HCT116 (cell line): ENCODE measurements around the gene CA12. TPM values are rescaled to one million over a fixed set of nuclear protein-coding genes. Genes with fewer than 3 reads are reported as not detected.

Experiments
- ATAC-seq: fragments of 200-7000 bp; cut with Tn5 transposase; 2 replicates; pipeline ENCODE4 v1.9.1; 2020; ENCODE audit warnings: mild to moderate bottlenecking, moderate library complexity
- BruUV-seq: library from RNA; stranded (reverse); fragments of 400-500 nt; replicated peaks from 2 replicates; lab custom pipeline; 2021; lab: Mats Ljungman, UMichigan
- CTCF ChIA-PET: fragments of 300-600 bp; sonication (Branson Sonifier 250); formaldehyde crosslinking; loops from one replicate; lab custom pipeline; 2021; ENCODE audit warnings: antibody characterized with exemption; lab: Charles Lee
- POLR2A ChIA-PET: fragments of 300-600, 350-600 bp; sonication (Branson Sonifier 250); formaldehyde crosslinking; loops from one replicate; lab custom pipeline; 2021; ENCODE audit warnings: antibody characterized with exemption; lab: Charles Lee
- RAD21 ChIA-PET, 2 experiments: fragments of 300-600 bp; sonication (Branson Sonifier 250); formaldehyde crosslinking; loops; one replicate each; lab custom pipeline; 2023; ENCODE audit warnings: low total read pairs in 2 of 2; ENCODE audit not compliant: uncharacterized antibody in 2 of 2, unreplicated experiment in 2 of 2, low non-redundant PET in 1 of 2; lab: Charles Lee
- DNase-seq: peaks from one replicate; pipeline ENCODE4 v3.0.0-alpha.2; 2010; ENCODE audit warnings: low read depth, low spot score
- H2AFZ ChIP-seq: fragments of 200-600 bp; shearing (Covaris generic), sonication (generic); 2 replicates; pipeline ENCODE4 v1.6.1; 2017; ENCODE audit warnings: low read depth, mixed run types, mixed read lengths, antibody characterized with exemption, low read length; ENCODE audit not compliant: poor library complexity, severe bottlenecking
- H3K27ac ChIP-seq: 2 replicates; pipeline ENCODE4 v1.5.1; 2012; ENCODE audit warnings: low read depth, low read length
- H3K27me3 ChIP-seq: fragments of 200-600 bp; sonication (generic); 2 replicates; pipeline ENCODE4 v1.6.1; 2016; ENCODE audit warnings: mixed run types, low read length, mixed read lengths; ENCODE audit not compliant: insufficient read depth
- H3K36me3 ChIP-seq, 2 experiments: fragments of 200-500 bp in 1 of 2; fragments of 200-600 bp in 1 of 2; sonication (Bioruptor generic) in 1 of 2; sonication (generic) in 1 of 2; 2 replicates each; pipeline versions ENCODE4 v1.5.1 to v1.6.1; 2014 to 2016; ENCODE audit warnings: low read length in 2 of 2, inconsistent platforms in 1 of 2, mixed read lengths in 1 of 2, mixed run types in 1 of 2; ENCODE audit not compliant: insufficient read depth in 2 of 2, control insufficient read depth in 1 of 2
- H3K4me1 ChIP-seq, 2 experiments: fragments of 200-600 bp in 1 of 2; sonication (generic) in 1 of 2; 2 replicates each; pipeline versions ENCODE4 v1.5.1 to v1.6.1; 2012 to 2017; ENCODE audit warnings: low read length in 2 of 2, inconsistent platforms in 1 of 2, mild to moderate bottlenecking in 1 of 2, mixed read lengths in 1 of 2, mixed run types in 1 of 2, moderate library complexity in 1 of 2; ENCODE audit not compliant: insufficient read depth in 2 of 2, control insufficient read depth in 1 of 2
- H3K4me2 ChIP-seq: fragments of 200-600 bp; sonication (generic); 2 replicates; pipeline ENCODE4 v1.6.1; 2017; ENCODE audit warnings: mixed run types, low read length, mixed read lengths
- H3K4me3 ChIP-seq, 2 experiments: fragments of 200-600 bp in 1 of 2; sonication (generic) in 1 of 2; replicated peaks in 1 of 2; 2 replicates each; pipeline ENCODE4 v1.5.1; 2011 to 2016; ENCODE audit warnings: low read length in 2 of 2, control low read depth in 1 of 2, low read depth in 1 of 2, mild to moderate bottlenecking in 1 of 2, mixed read lengths in 1 of 2, mixed run types in 1 of 2
- H3K79me2 ChIP-seq: fragments of 200-600 bp; sonication (generic); 2 replicates; pipeline ENCODE4 v1.6.1; 2017; ENCODE audit warnings: mild to moderate bottlenecking, mixed run types, low read length, moderate library complexity, mixed read lengths; ENCODE audit not compliant: insufficient read depth
- H3K9ac ChIP-seq: fragments of 200-600 bp; sonication (generic); 2 replicates; pipeline ENCODE4 v1.6.1; 2016; ENCODE audit warnings: low read length, mixed read lengths
- H3K9me2 ChIP-seq: fragments of 200-600 bp; sonication (generic), shearing (Covaris generic); 2 replicates; pipeline ENCODE4 v1.6.1; 2017; ENCODE audit warnings: mixed run types, mild to moderate bottlenecking, moderate library complexity; ENCODE audit not compliant: insufficient read depth
- H3K9me3 ChIP-seq, 2 experiments: fragments of 200-500 bp in 1 of 2; fragments of 200-600 bp in 1 of 2; sonication (Bioruptor generic) in 1 of 2; sonication (generic) in 1 of 2; 2 replicates each; pipeline ENCODE4 v1.6.1; 2014 to 2017; ENCODE audit warnings: low read length in 2 of 2, mixed read lengths in 2 of 2, inconsistent platforms in 1 of 2, low read depth in 1 of 2, mild to moderate bottlenecking in 1 of 2, mixed run types in 1 of 2, moderate library complexity in 1 of 2; ENCODE audit not compliant: control insufficient read depth in 1 of 2, insufficient read depth in 1 of 2
- H4K20me1 ChIP-seq: fragments of 200-600 bp; sonication (generic), shearing (Covaris generic); 2 replicates; pipeline ENCODE4 v1.6.1; 2017; ENCODE audit warnings: mixed run types, mild to moderate bottlenecking, moderate library complexity; ENCODE audit not compliant: insufficient read depth
- CEBPB ChIP-seq: IDR thresholded peaks from 2 replicates; pipeline ENCODE4 v1.6.1; 2012; ENCODE audit warnings: low read depth
- EGR1 ChIP-seq: IDR thresholded peaks from 2 replicates; pipeline ENCODE4 v1.6.1; 2012; ENCODE audit warnings: low read depth
- ELF1 ChIP-seq: IDR thresholded peaks from 2 replicates; pipeline ENCODE4 v1.6.1; 2012; ENCODE audit warnings: low read depth, borderline replicate concordance
- EZH2phosphoT487 ChIP-seq: fragments of 200-600 bp; IDR thresholded peaks from 2 replicates; pipeline ENCODE4 v1.6.1; 2018; ENCODE audit warnings: antibody characterized with exemption, borderline replicate concordance
- JUND ChIP-seq: IDR thresholded peaks from 2 replicates; pipeline ENCODE4 v1.6.1; 2012
- MAX ChIP-seq: IDR thresholded peaks from 2 replicates; pipeline ENCODE4 v1.6.1; 2012
- POLR2A ChIP-seq: IDR thresholded peaks from 2 replicates; pipeline ENCODE4 v1.7.0; 2011; ENCODE audit warnings: borderline replicate concordance; ENCODE audit not compliant: insufficient read depth, insufficient read length; ENCODE audit errors: extremely low read depth
- POLR2AphosphoS5 ChIP-seq: IDR thresholded peaks from 2 replicates; pipeline ENCODE4 v1.6.1; 2011; ENCODE audit warnings: mild to moderate bottlenecking, low read depth, low read length, moderate library complexity
- RAD21 ChIP-seq: IDR thresholded peaks from 2 replicates; pipeline ENCODE4 v1.6.1; 2012; ENCODE audit warnings: low read depth, mild to moderate bottlenecking
- REST ChIP-seq: IDR thresholded peaks from 2 replicates; pipeline ENCODE4 v1.6.1; 2012; ENCODE audit warnings: low read depth
- SP1 ChIP-seq: IDR thresholded peaks from 2 replicates; pipeline ENCODE4 v1.6.1; 2012; ENCODE audit warnings: low read depth
- SRF ChIP-seq: IDR thresholded peaks from 2 replicates; pipeline ENCODE4 v1.6.1; 2012; ENCODE audit warnings: low read depth
- TCF7L2 ChIP-seq: IDR thresholded peaks from 2 replicates; pipeline ENCODE4 v1.7.0; 2011; ENCODE audit warnings: borderline replicate concordance, inconsistent platforms; ENCODE audit not compliant: insufficient read depth, insufficient read length; ENCODE audit errors: extremely low read depth
- YY1 ChIP-seq: IDR thresholded peaks from 2 replicates; pipeline ENCODE4 v1.6.1; 2011; ENCODE audit warnings: low read length, low read depth, moderate library complexity, mild to moderate bottlenecking; ENCODE audit not compliant: insufficient replicate concordance; ENCODE audit errors: extremely low read depth
- intact Hi-C: fragments of 100-400 bp; cut with micrococcal nuclease; formaldehyde crosslinking; loops from 2 replicates; pipeline ENCODE4 v1.10.0; 2022
- total RNA-seq: library from RNA; stranded (reverse); gene quantifications from one replicate; pipeline ENCODE4 v1.2.1, GENCODE V29; 2021; ENCODE audit not compliant: unreplicated experiment
- TF ChIP-seq, protein P1 (sequence below): IDR thresholded peaks from 2 replicates; pipeline ENCODE4 v1.6.1; 2011; ENCODE audit warnings: mild to moderate bottlenecking, low read length, moderate library complexity; ENCODE audit not compliant: insufficient replicate concordance; ENCODE audit errors: extremely low read depth

The CA12 gene
- total RNA-seq, 1 experiment from 2014 or later, result 1.8 TPM

GRCh38 chr15:63411866-63412265 lies 30.2 kb upstream of the CA12 start:
- Histone ChIP-seq H3K27ac (no peak overlapping the region), H3K9me3 (no peaks in the 10 kb centered on the region), H3K79me2 (no peaks in the 10 kb centered on the region), H3K9ac (no peak overlapping the region), H3K36me3 (no peaks in the 10 kb centered on the region), H3K27me3 (peaks cover 3% of the 10 kb centered on the region; the same call in 1 of the 2 replicates), H3K4me2 (no peak overlapping the region), H4K20me1 (no peaks in the 10 kb centered on the region), H3K9me2 (no peaks in the 10 kb centered on the region), H3K4me3 (no peak overlapping the region), H2AFZ (no peak overlapping the region), H3K4me1 (peaks cover 6 to 8% of the 10 kb centered on the region in 2 experiments; a peak in 2 of 4 replicates)
- CTCF ChIA-PET, result no interaction called here
- POLR2A ChIA-PET, result no interaction called here
- no peak for ATAC-seq
- DNase-seq, result no peak
- TF ChIP-seq JUND (no peak), TCF7L2 (no peak), CEBPB (no peak), SP1 (no peak), MAX (no peak)
- no TSS peak for BruUV-seq
- intact Hi-C loops, result no loop called here
- RAD21 ChIA-PET, result no interaction called here

GRCh38 chr15:63409179-63409578 lies 27.5 kb upstream of the CA12 start:
- RAD21 ChIA-PET, result no interaction called here
- peaks cover 3% of the 10 kb centered on the region; the same call in 1 of the 2 replicates for H3K27me3 ChIP-seq
- no TSS peak for BruUV-seq
- no peaks in the 10 kb centered on the region for H3K36me3 ChIP-seq
- no peak overlapping the region for H3K27ac ChIP-seq
- intact Hi-C loops, result no loop called here
- no peaks in the 10 kb centered on the region for H3K9me3 ChIP-seq
- POLR2A ChIA-PET, result no interaction called here
- H4K20me1 ChIP-seq, result no peaks in the 10 kb centered on the region
- peaks cover 6 to 8% of the 10 kb centered on the region in 2 experiments; a peak in 2 of 4 replicates for H3K4me1 ChIP-seq
- H3K9me2 ChIP-seq, result no peaks in the 10 kb centered on the region
- no peak overlapping the region for H3K4me3 ChIP-seq
- H3K79me2 ChIP-seq, result no peaks in the 10 kb centered on the region
- CTCF ChIA-PET, result no interaction called here
- no peak overlapping the region for H3K9ac ChIP-seq
- ATAC-seq, result no peak
- no peak overlapping the region for H3K4me2 ChIP-seq
- DNase-seq, result no peak
- H2AFZ ChIP-seq, result no peak overlapping the region
- TF ChIP-seq ELF1 (no peak), EGR1 (no peak), MAX (no peak), RAD21 (no peak), POLR2AphosphoS5 (no peak), SRF (no peak), REST (no peak), POLR2A (no peak), EZH2phosphoT487 (no peak), JUND (no peak), YY1 (no peak)
- TF ChIP-seq, protein P1, sequence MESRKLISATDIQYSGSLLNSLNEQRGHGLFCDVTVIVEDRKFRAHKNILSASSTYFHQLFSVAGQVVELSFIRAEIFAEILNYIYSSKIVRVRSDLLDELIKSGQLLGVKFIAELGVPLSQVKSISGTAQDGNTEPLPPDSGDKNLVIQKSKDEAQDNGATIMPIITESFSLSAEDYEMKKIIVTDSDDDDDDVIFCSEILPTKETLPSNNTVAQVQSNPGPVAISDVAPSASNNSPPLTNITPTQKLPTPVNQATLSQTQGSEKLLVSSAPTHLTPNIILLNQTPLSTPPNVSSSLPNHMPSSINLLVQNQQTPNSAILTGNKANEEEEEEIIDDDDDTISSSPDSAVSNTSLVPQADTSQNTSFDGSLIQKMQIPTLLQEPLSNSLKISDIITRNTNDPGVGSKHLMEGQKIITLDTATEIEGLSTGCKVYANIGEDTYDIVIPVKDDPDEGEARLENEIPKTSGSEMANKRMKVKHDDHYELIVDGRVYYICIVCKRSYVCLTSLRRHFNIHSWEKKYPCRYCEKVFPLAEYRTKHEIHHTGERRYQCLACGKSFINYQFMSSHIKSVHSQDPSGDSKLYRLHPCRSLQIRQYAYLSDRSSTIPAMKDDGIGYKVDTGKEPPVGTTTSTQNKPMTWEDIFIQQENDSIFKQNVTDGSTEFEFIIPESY, result no peak
